ENCODE results near the gene HEATR9.

HEATR9 gene

DNA sequence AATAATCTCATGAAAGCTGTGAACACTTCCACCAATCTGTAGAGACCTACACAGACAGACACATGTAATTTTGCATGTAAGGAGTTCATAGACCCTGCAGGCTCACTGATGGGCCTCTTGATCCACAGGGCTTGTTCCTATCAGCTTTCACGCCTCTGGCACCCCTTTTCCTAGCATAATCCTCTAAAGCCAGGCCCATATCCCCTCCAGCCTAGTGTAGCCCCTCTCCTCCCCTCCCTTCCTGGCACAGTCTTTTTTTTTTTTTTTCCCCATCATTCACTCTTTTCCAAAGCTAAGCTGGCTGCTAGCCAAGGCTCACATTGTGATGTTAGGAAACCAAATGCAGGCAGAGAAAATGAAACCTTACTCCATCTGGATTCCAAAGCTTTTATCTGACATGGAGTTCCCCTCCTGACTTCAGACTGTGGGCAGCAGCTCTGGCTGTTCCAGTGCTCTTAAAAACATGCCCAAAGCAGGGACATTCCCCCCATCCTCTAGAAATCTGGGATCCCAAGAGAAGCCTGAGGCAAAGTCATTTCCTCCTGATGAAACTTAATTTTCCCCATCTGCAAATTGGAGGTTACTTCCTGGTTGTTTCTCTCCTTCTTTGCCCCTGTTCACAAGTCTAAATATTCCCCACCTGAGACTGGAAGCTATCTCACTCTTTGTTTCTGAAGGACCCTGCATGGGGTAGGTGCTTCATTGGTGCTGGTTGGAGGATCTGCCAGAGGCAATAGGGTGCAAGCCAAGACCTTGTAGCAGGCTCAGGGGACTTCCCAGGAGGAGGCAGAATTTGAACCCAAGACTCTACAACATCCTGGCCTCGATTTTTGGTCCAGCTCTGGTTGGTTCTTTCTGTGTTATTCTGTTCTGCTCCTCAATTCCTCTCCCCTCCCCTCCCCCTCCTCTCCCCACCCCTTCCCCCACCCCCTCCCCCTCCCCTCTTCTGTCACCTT lies 21.4 kb upstream of the HEATR9 start:
- H3K9ac ChIP-seq (ENCODE audit: insufficient read length): no peak overlapping the region
- no peak for TF ChIP-seq EZH2 (IDR thresholded peaks at IDR 0.05)
- TF ChIP-seq FOXP2 (optimal IDR thresholded peaks at IDR 0.05; ENCODE audit: control extremely low read depth, extremely low read length, insufficient read depth): no peak
- no peak for TF ChIP-seq POLR2AphosphoS5 (IDR thresholded peaks at IDR 0.05; ENCODE audit: borderline replicate concordance, low read depth, low read length)
- DNase-seq (ENCODE audit: low read depth, low spot score): peak; percentile 40
- H3K36me3 ChIP-seq (ENCODE audit: insufficient read depth, low read length): no peaks in the 10 kb centered on the region
- peak overlapping the region; percentile 44 for H3K4me3 ChIP-seq
- H3K9me3 ChIP-seq (ENCODE audit: low read depth, low read length): no peaks in the 10 kb centered on the region
- peak overlapping the region; percentile 71 for H3K27ac ChIP-seq

DNA sequence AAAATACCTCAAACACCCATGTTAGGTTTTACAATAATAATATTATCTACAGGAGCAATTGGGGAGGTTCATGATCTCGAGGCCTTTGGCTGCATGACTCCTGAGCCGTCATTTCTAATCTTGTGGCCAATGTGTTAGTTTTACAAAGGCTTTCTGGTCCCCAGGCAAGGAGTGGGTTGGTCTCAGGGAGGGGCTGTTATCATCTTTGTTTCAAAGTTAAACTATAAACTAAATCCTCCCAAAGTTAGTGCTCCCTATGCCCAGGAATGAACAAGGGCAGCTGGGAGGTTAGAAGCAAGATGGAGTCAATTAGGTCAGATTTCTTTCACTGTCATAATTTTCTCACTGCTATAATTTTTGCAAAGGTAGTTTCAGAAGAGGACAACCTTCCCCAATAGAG lies 20.6 kb upstream of the HEATR9 start:
- Histone ChIP-seq H3K9ac (ENCODE audit: insufficient read length) (no peak overlapping the region), H3K9me3 (ENCODE audit: low read depth, low read length) (no peaks in the 10 kb centered on the region), H3K27ac (0 out of 2 replicates have a peak overlapping the region, but pooled peaks have one; percentile 71), H3K4me3 (no peak overlapping the region), H3K36me3 (ENCODE audit: insufficient read depth, low read length) (no peaks in the 10 kb centered on the region)
- no peak for DNase-seq (ENCODE audit: low read depth, low spot score)
- TF ChIP-seq POLR2AphosphoS5 (IDR thresholded peaks at IDR 0.05; ENCODE audit: borderline replicate concordance, low read depth, low read length) (no peak), EZH2 (IDR thresholded peaks at IDR 0.05) (no peak), FOXP2 (optimal IDR thresholded peaks at IDR 0.05; ENCODE audit: control extremely low read depth, extremely low read length, insufficient read depth) (no peak)

DNA sequence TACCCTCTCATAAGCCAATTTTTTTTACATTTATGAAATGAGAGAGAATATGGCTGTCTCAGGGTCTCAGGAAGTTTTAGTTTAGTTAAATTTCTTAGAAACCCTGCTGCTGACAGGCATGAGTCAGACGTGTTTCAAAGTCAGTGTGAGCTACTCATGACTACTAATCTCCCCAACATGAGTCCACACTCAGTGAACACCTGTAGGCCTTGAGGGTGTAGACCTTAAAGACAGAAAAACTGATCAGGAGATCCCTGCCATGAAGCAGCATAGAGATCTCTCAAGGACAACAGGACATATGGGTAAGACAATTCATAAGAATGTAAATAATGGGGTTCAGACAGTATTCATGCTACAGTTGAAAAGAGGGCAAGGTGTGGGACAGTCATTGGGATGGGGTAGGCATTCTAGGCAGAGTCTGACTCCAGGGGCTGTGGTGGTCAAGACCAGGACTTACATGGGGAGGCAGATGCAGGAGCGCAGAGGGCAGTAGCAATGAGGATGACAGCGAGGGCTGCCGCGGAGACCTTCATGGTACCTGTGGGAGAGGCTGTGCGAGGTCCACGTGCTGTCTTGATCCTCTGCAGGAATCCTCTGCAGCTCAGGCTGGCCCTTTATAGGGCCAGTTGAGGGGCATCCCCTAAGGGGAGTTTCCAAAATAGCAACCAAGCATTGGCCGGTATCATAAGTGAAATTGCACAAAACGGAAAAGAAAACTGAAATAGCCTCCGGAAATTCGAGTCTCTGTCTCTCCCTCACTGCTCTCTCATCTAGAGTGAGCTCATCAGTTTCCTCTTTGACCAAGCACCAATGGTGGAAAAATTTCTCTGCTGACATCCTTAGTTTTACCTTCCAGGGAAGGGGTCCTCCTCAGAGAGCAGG lies 11.3 kb upstream of the HEATR9 start, which contains the start of gene CCL5:
TSS of gene CCL5 (minus strand) at position 588 of the 882 bp plus-strand sequence.
- no peak within 1 kb of the TSS for H3K27ac ChIP-seq
- no peaks in the 10 kb centered on the region for H3K9me3 ChIP-seq (ENCODE audit: low read depth, low read length)
- H3K4me3 ChIP-seq: no peak within 1 kb of the TSS
- no peak within 1 kb of the TSS for H3K9ac ChIP-seq (ENCODE audit: insufficient read length)
- DNase-seq (ENCODE audit: low read depth, low spot score): no peak
- H3K36me3 ChIP-seq (ENCODE audit: insufficient read depth, low read length): no peaks in the 10 kb centered on the region
- TF ChIP-seq POLR2AphosphoS5 (IDR thresholded peaks at IDR 0.05; ENCODE audit: borderline replicate concordance, low read depth, low read length): no peak

DNA sequence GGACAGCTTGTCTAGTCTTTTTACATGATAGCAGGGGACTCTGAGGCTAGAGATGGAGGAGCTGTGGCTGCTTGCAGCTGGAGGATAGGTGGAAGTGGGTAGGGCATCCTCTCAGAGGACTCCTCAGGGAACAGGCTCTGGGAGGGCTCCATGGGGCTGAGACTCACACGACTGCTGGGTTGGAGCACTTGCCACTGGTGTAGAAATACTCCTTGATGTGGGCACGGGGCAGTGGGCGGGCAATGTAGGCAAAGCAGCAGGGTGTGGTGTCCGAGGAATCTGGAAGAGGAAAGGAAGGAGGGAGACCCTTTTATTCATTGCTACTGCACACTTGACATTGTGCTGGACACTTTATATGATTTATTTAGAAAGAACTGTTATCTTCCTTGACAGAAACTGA lies 9.7 kb upstream of the HEATR9 start:
- Histone ChIP-seq H3K4me3 (no peak overlapping the region), H3K36me3 (ENCODE audit: insufficient read depth, low read length) (no peaks in the 10 kb centered on the region), H3K9me3 (ENCODE audit: low read depth, low read length) (no peaks in the 10 kb centered on the region), H3K9ac (ENCODE audit: insufficient read length) (no peak overlapping the region), H3K27ac (no peak overlapping the region)
- DNase-seq (ENCODE audit: low read depth, low spot score): no peak
- TF ChIP-seq EZH2 (IDR thresholded peaks at IDR 0.05) (no peak), FOXP2 (optimal IDR thresholded peaks at IDR 0.05; ENCODE audit: control extremely low read depth, extremely low read length, insufficient read depth) (no peak)

DNA sequence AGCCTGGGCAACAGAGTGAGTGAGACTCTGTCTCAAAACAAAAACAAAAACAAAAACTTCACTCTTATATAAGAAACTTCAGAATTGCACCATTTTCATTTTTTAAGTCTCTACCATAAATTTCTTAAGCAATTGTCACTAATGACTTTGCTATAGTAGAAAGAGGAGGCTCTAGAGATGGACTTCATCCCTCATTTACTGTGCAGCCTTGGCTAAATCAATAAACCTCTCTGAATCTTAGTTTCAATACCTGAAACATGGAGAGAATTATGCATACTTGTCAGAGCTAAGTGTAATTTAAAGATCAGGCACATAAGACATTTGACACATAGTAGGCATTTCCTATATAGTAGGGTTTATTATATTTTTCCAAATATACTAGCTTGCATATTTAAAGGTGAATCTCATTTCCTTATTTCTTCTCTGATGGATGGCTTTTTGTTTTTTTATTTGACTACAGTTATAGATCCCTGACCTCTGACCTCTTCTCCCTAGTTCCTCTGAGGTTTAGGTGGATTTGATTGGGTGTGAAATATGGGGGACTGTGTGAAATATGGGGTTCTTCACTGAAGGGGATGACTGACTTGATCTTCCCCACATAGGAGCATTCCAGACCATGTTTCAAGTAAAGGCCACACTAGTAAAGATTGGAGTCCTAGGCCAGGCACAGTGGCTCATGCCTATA lies 8.8 kb upstream of the HEATR9 start:
- Histone ChIP-seq H3K27ac (no peak overlapping the region), H3K4me3 (no peak overlapping the region)

DNA sequence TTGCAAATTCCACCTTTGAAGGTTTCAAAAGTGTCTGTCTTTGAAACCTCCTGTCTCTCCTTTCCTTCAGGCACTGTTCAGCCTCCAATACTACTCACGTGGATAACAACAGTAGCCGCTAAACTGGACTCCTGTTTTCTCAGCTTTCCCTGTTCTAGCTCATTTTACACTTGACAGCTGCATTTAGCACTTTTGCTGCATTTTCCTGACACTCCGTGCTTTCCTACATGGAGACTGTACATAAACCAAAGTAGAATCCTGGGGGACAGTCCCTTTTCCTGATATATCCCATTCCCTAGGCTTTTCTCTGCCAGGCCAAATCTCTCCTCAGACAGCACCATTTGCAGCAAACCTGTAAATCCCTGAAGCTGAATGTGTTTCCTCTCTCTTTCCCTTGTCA lies 7.8 kb upstream of the HEATR9 start:
- Histone ChIP-seq H3K27ac (no peak overlapping the region), H3K4me3 (no peak overlapping the region), H3K9me3 (ENCODE audit: low read depth, low read length) (no peaks in the 10 kb centered on the region), H3K36me3 (ENCODE audit: insufficient read depth, low read length) (no peaks in the 10 kb centered on the region), H3K9ac (ENCODE audit: insufficient read length) (no peak overlapping the region)
- DNase-seq (ENCODE audit: low read depth, low spot score): no peak
- TF ChIP-seq FOXP2 (optimal IDR thresholded peaks at IDR 0.05; ENCODE audit: control extremely low read depth, extremely low read length, insufficient read depth) (no peak), EZH2 (IDR thresholded peaks at IDR 0.05) (no peak), POLR2AphosphoS5 (IDR thresholded peaks at IDR 0.05; ENCODE audit: borderline replicate concordance, low read depth, low read length) (no peak)

More for the DNA sequence above, 8.8 kb upstream of the HEATR9 start:
- Histone ChIP-seq H3K9me3 (ENCODE audit: low read depth, low read length) (no peaks in the 10 kb centered on the region), H3K36me3 (ENCODE audit: insufficient read depth, low read length) (no peaks in the 10 kb centered on the region), H3K9ac (ENCODE audit: insufficient read length) (no peak overlapping the region)
- TF ChIP-seq EZH2 (IDR thresholded peaks at IDR 0.05) (no peak), FOXP2 (optimal IDR thresholded peaks at IDR 0.05; ENCODE audit: control extremely low read depth, extremely low read length, insufficient read depth) (no peak), POLR2AphosphoS5 (IDR thresholded peaks at IDR 0.05; ENCODE audit: borderline replicate concordance, low read depth, low read length) (no peak)
- no peak for DNase-seq (ENCODE audit: low read depth, low spot score)

DNA sequence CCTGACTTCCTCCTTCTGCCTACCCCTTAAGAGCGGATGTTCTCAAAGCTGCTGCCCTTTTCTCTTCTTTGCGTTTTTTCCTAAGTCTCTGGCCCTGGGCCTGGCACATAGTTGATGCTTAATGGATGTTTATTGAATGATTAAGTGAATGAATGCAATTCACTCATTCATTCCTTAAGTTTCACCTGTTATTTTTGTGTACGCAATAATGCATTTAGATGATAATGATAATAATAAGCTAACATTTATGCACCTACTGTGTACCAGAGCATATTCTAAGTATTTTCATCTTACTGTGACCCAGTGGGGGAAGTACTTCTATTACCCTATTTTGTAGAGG lies 7.1 kb upstream of the HEATR9 start:
- TF ChIP-seq FOXP2 (optimal IDR thresholded peaks at IDR 0.05; ENCODE audit: control extremely low read depth, extremely low read length, insufficient read depth) (no peak), EZH2 (IDR thresholded peaks at IDR 0.05) (no peak), POLR2AphosphoS5 (IDR thresholded peaks at IDR 0.05; ENCODE audit: borderline replicate concordance, low read depth, low read length) (no peak)
- no peak overlapping the region for H3K9ac ChIP-seq (ENCODE audit: insufficient read length)
- no peak overlapping the region for H3K4me3 ChIP-seq
- no peaks in the 10 kb centered on the region for H3K36me3 ChIP-seq (ENCODE audit: insufficient read depth, low read length)
- H3K9me3 ChIP-seq (ENCODE audit: low read depth, low read length): no peaks in the 10 kb centered on the region
- H3K27ac ChIP-seq: no peak overlapping the region
- no peak for DNase-seq (ENCODE audit: low read depth, low spot score)
